H9 (cell line): Measurements from ENCODE around the gene EVI5. TPM values are rescaled to one million over a fixed set of nuclear protein-coding genes. Genes with fewer than 3 reads are reported as not detected.

ENCODE experiments used
- DNase-seq: peaks from one replicate; pipeline ENCODE4 v3.0.0-alpha.2; 2017
- H2AFZ ChIP-seq: one replicate; pipeline ENCODE4 v1.6.1; 2013; ENCODE audit warnings: mild to moderate bottlenecking, low read length, control low read depth, moderate library complexity
- H2AK5ac ChIP-seq: 2 replicates; pipeline ENCODE4 v1.6.1; 2013; ENCODE audit warnings: low read length, control low read depth, mixed read lengths; ENCODE audit not compliant: insufficient read length
- H2BK120ac ChIP-seq: one replicate; pipeline ENCODE4 v1.6.1; 2013; ENCODE audit warnings: low read depth, mild to moderate bottlenecking, low read length, control low read depth, inconsistent platforms; ENCODE audit not compliant: poor library complexity, severe bottlenecking
- H2BK12ac ChIP-seq: 2 replicates; pipeline ENCODE4 v1.6.1; 2013; ENCODE audit warnings: low read length, control low read depth, mixed read lengths, low read depth; ENCODE audit not compliant: insufficient read length
- H2BK15ac ChIP-seq: 2 replicates; pipeline ENCODE4 v1.6.1; 2013; ENCODE audit warnings: low read depth, low read length, control low read depth
- H2BK20ac ChIP-seq: one replicate; pipeline ENCODE4 v1.6.1; 2013; ENCODE audit warnings: low read depth, mild to moderate bottlenecking, low read length, control low read depth, inconsistent platforms; ENCODE audit not compliant: poor library complexity, severe bottlenecking
- H2BK5ac ChIP-seq: 2 replicates; pipeline ENCODE4 v1.6.1; 2013; ENCODE audit warnings: low read length, control low read depth, mixed read lengths; ENCODE audit not compliant: insufficient read length
- H3K14ac ChIP-seq: 2 replicates; pipeline ENCODE4 v1.6.1; 2013; ENCODE audit warnings: low read length, control low read depth; ENCODE audit not compliant: insufficient read depth
- H3K18ac ChIP-seq: 2 replicates; pipeline ENCODE4 v1.6.1; 2013; ENCODE audit warnings: low read depth, mild to moderate bottlenecking, mixed read lengths, low read length, control low read depth; ENCODE audit not compliant: insufficient read length
- H3K23ac ChIP-seq: 2 replicates; pipeline ENCODE4 v1.6.1; 2013; ENCODE audit warnings: low read length, control low read depth, mixed read lengths, low read depth; ENCODE audit not compliant: insufficient read length
- H3K23me2 ChIP-seq: 2 replicates; pipeline ENCODE4 v1.6.1; 2013; ENCODE audit warnings: low read depth, mild to moderate bottlenecking, mixed read lengths, low read length, control low read depth; ENCODE audit not compliant: insufficient read length, poor library complexity, severe bottlenecking
- H3K27ac ChIP-seq: 2 replicates; pipeline ENCODE4 v1.5.1; 2013; ENCODE audit warnings: low read length, control low read depth, mixed read lengths, low read depth; ENCODE audit not compliant: insufficient read length
- H3K27me3 ChIP-seq: 2 replicates; pipeline ENCODE4 v1.6.1; 2013; ENCODE audit warnings: low read length, control low read depth, inconsistent platforms; ENCODE audit not compliant: insufficient read depth
- H3K4ac ChIP-seq: 2 replicates; pipeline ENCODE4 v1.6.1; 2013; ENCODE audit warnings: low read depth, mild to moderate bottlenecking, control low read depth, inconsistent platforms, low read length, moderate library complexity
- H3K4me1 ChIP-seq: 2 replicates; pipeline ENCODE4 v1.6.1; 2013; ENCODE audit warnings: low read length, control low read depth, inconsistent platforms; ENCODE audit not compliant: insufficient read depth
- H3K4me2 ChIP-seq: 2 replicates; pipeline ENCODE4 v1.6.1; 2013; ENCODE audit warnings: low read length, control low read depth, mixed read lengths; ENCODE audit not compliant: insufficient read length, insufficient read depth
- H3K56ac ChIP-seq: 2 replicates; pipeline ENCODE4 v1.6.1; 2013; ENCODE audit warnings: low read depth, mild to moderate bottlenecking, mixed read lengths, low read length, control low read depth; ENCODE audit not compliant: insufficient read length
- H3K79me1 ChIP-seq: 2 replicates; pipeline ENCODE4 v1.6.1; 2013; ENCODE audit warnings: low read depth, mild to moderate bottlenecking, moderate library complexity, low read length, control low read depth, inconsistent platforms; ENCODE audit not compliant: insufficient read depth, poor library complexity, severe bottlenecking
- H3K79me2 ChIP-seq: 2 replicates; pipeline ENCODE4 v1.6.1; 2013; ENCODE audit warnings: low read length, control low read depth, inconsistent platforms; ENCODE audit not compliant: insufficient read depth
- H3K9ac ChIP-seq: 2 replicates; pipeline ENCODE4 v1.6.1; 2013; ENCODE audit warnings: low read length, control low read depth, mixed read lengths; ENCODE audit not compliant: insufficient read length; ENCODE audit errors: extremely low read depth
- H3K9me3 ChIP-seq: one replicate; pipeline ENCODE4 v1.6.1; 2013; ENCODE audit warnings: low read depth, low read length, inconsistent platforms; ENCODE audit not compliant: control insufficient read depth
- H3T11ph ChIP-seq: one replicate; pipeline ENCODE4 v1.6.1; 2013; ENCODE audit warnings: mild to moderate bottlenecking, low read length, control low read depth, inconsistent platforms
- H4K20me1 ChIP-seq: one replicate; pipeline ENCODE4 v1.6.1; 2013; ENCODE audit not compliant: control insufficient read depth, insufficient read length, insufficient read depth
- H4K5ac ChIP-seq: 2 replicates; pipeline ENCODE4 v1.6.1; 2013; ENCODE audit warnings: low read depth, mild to moderate bottlenecking, mixed read lengths, low read length, control low read depth; ENCODE audit not compliant: insufficient read length
- H4K8ac ChIP-seq: replicated peaks from 2 replicates; pipeline ENCODE4 v1.6.1; 2013; ENCODE audit warnings: low read length, control low read depth, mixed read lengths, low read depth; ENCODE audit not compliant: insufficient read length
- H4K91ac ChIP-seq: 2 replicates; pipeline ENCODE4 v1.6.1; 2013; ENCODE audit warnings: low read depth, mild to moderate bottlenecking, moderate library complexity, mixed read lengths, low read length, control low read depth; ENCODE audit not compliant: insufficient read length
- H3K27ac Mint-ChIP-seq, 3 experiments: 2 replicates in 2 of 3; 3 replicates in 1 of 3; pipeline ENCODE4 v1.8.0; 2020 to 2021; ENCODE audit warnings: mixed read lengths in 3 of 3, mild to moderate bottlenecking in 1 of 3, moderate library complexity in 1 of 3
- H3K27me3 Mint-ChIP-seq: 2 replicates; pipeline ENCODE4 v1.8.0; 2021; ENCODE audit warnings: low read depth, mild to moderate bottlenecking, moderate library complexity, mixed read lengths
- H3K36me3 Mint-ChIP-seq, 3 experiments: 2 replicates in 2 of 3; 3 replicates in 1 of 3; pipeline ENCODE4 v1.8.0; 2020 to 2021; ENCODE audit warnings: low read depth in 3 of 3, mixed read lengths in 3 of 3; ENCODE audit not compliant: insufficient read depth in 1 of 3
- H3K4me1 Mint-ChIP-seq, 2 experiments: 2 replicates each; pipeline ENCODE4 v1.8.0; 2020; ENCODE audit warnings: mixed read lengths in 2 of 2
- H3K4me3 Mint-ChIP-seq, 2 experiments: 2 replicates in 1 of 2; 3 replicates in 1 of 2; pipeline ENCODE4 v1.8.0; 2020 to 2021; ENCODE audit warnings: mild to moderate bottlenecking in 2 of 2, mixed read lengths in 2 of 2, moderate library complexity in 1 of 2
- H3K9me3 Mint-ChIP-seq, 2 experiments: 2 replicates in 1 of 2; 3 replicates in 1 of 2; pipeline ENCODE4 v1.8.0; 2020; ENCODE audit warnings: mild to moderate bottlenecking in 2 of 2, mixed read lengths in 2 of 2, moderate library complexity in 1 of 2
- WGBS: extraction: QIAGEN DNeasy Blood & Tissue Kit; methylation state at CpG from one replicate; pipeline ENCODE4 v1.1.7; 2013; ENCODE audit warnings: missing lambda C conversion rate, low lambda C conversion rate, mixed read lengths; ENCODE audit not compliant: insufficient read length; ENCODE audit errors: extremely low coverage; 5-methylcytosine and 5-hydroxymethylcytosine counted together
- total RNA-seq: library from RNA; stranded (reverse); gene quantifications from 2 replicates; pipeline ENCODE4 v1.2.1, GENCODE V29; 2021
- TF ChIP-seq, protein P1 (sequence below): fragments of 200-600 bp; sonication (generic); conservative IDR thresholded peaks from 3 replicates; pipeline ENCODE4 v1.8.0; 2021; ENCODE audit warnings: antibody characterized with exemption, mild to moderate bottlenecking

The EVI5 gene
- total RNA-seq, 1 experiment from 2014 or later: 9.7 TPM

DNA sequence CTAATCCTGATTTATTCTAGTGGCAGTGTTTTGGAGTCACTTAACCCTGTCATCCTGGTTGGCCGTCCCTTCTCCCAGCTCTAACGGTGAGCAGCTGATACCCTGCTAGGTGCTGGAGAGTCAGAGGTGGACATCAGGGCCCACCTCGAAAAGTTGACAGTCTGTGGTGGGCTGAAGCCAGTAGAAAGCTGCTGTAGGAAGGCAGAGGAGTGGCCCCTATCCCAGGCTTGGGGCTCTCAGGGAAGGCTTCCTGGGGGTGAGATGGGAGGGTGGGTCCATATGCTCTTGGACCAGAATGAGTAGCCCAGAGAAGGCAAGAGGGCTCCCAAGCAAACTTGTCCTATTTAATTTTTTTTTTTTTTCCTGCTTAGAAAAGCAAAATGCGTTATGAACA lies 46.5 kb upstream of the EVI5 start:
- Mint-ChIP-seq H3K27me3 (no peaks in the 10 kb centered on the region), H3K9me3 (peaks cover 3 to 4% of the 10 kb centered on the region in 2 experiments; a peak in 3 of 5 replicates), H3K36me3 (peaks cover 43 to 45% (median 45%) of the 10 kb centered on the region in 3 experiments), H3K4me1 (peaks cover 31 to 34% of the 10 kb centered on the region in 2 experiments), H3K4me3 (peak overlapping the region; percentile 99 to 100), H3K27ac (peak overlapping the region in 2 of 3 experiments; percentile 27 to 86; a peak in 2 of 7 replicates)
- peak; percentile 41 for DNase-seq
- H2BK15ac ChIP-seq: no peak overlapping the region
- H3K4me2 ChIP-seq: no peak overlapping the region
- H2AFZ ChIP-seq: no peak overlapping the region
- no peak overlapping the region for H2AK5ac ChIP-seq
- no peak overlapping the region for H3K18ac ChIP-seq
- TF ChIP-seq, protein P1, sequence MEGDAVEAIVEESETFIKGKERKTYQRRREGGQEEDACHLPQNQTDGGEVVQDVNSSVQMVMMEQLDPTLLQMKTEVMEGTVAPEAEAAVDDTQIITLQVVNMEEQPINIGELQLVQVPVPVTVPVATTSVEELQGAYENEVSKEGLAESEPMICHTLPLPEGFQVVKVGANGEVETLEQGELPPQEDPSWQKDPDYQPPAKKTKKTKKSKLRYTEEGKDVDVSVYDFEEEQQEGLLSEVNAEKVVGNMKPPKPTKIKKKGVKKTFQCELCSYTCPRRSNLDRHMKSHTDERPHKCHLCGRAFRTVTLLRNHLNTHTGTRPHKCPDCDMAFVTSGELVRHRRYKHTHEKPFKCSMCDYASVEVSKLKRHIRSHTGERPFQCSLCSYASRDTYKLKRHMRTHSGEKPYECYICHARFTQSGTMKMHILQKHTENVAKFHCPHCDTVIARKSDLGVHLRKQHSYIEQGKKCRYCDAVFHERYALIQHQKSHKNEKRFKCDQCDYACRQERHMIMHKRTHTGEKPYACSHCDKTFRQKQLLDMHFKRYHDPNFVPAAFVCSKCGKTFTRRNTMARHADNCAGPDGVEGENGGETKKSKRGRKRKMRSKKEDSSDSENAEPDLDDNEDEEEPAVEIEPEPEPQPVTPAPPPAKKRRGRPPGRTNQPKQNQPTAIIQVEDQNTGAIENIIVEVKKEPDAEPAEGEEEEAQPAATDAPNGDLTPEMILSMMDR: no peak
- H2BK5ac ChIP-seq: no peak overlapping the region
- peaks cover 31% of the 10 kb centered on the region for H3K79me2 ChIP-seq
- H3K23ac ChIP-seq: no peak overlapping the region
- H3K14ac ChIP-seq: no peak overlapping the region
- H3K79me1 ChIP-seq: peaks cover 7% of the 10 kb centered on the region
- H3K56ac ChIP-seq: no peak overlapping the region
- H3K27ac ChIP-seq: no peak overlapping the region
- whole genome bisulfite sequencing: no CpG with 5 or more reads among the region's 4 CpGs
- no peak overlapping the region for H3K9ac ChIP-seq
- H2BK12ac ChIP-seq: no peak overlapping the region
- H2BK20ac ChIP-seq: no peak overlapping the region
- no peaks in the 10 kb centered on the region for H3K9me3 ChIP-seq
- no peaks in the 10 kb centered on the region for H3K27me3 ChIP-seq
- H4K91ac ChIP-seq: no peak overlapping the region
- no peaks in the 10 kb centered on the region; the same call in 1 of the 2 replicates for H3K4me1 ChIP-seq
- peaks cover 5% of the 10 kb centered on the region for H3K23me2 ChIP-seq
- H2BK120ac ChIP-seq: no peak overlapping the region
- no peaks in the 10 kb centered on the region for H4K20me1 ChIP-seq
- no peak overlapping the region for H3K4ac ChIP-seq
- no peak overlapping the region for H3T11ph ChIP-seq
- no peak overlapping the region for H4K5ac ChIP-seq
- H4K8ac ChIP-seq: no peak overlapping the region
